ENCODE measurements around the gene MS4A10. TPM values are rescaled to one million over a fixed set of nuclear protein-coding genes. Genes with fewer than 3 reads are reported as not detected.
"Not testable (repeated sequence)": the region's sequence is repeated elsewhere in the genome, so short reads cannot be mapped to it uniquely, and the experiment has no call there.

Gene MS4A10
- total and polyA plus RNA-seq, 2 of the 8 experiments (the other 6 are each of a cell fraction or from before 2014, with no cell fraction given): not detected

- H3K4me3 ChIP-seq (ENCODE audit: extremely low read depth in 1 of 4, insufficient read depth in 2 of 4, low read depth in 3 of 4, low read length in 4 of 4); H3K36me3 ChIP-seq (ENCODE audit: control insufficient read depth in 2 of 4, insufficient read depth in 4 of 4, low read length in 3 of 4); H3K9me3 ChIP-seq (ENCODE audit: insufficient read depth in 2 of 2, low read depth in 1 of 2, low read length in 1 of 2); H2BK20ac ChIP-seq (ENCODE audit: low read length); H2AFZ ChIP-seq (ENCODE audit: low read length); H3K23ac ChIP-seq (ENCODE audit: insufficient read length); H4K91ac ChIP-seq (replicated peaks; ENCODE audit: insufficient read length, low read length); FAIRE-seq; H3K27ac ChIP-seq (ENCODE audit: low read depth, low read length); H2BK5ac ChIP-seq (ENCODE audit: low read depth, low read length); H2BK120ac ChIP-seq (replicated peaks; ENCODE audit: low read depth, low read length); H2BK12ac ChIP-seq (ENCODE audit: low read depth, low read length); H2AK5ac ChIP-seq (ENCODE audit: low read depth, low read length); POLR2A ChIA-PET (ENCODE audit: partially characterized antibody); DNase-seq (ENCODE audit: low read depth in 1 of 2, low spot score in 2 of 2); H3K4me2 ChIP-seq (ENCODE audit: insufficient read depth in 1 of 2, low read depth in 2 of 2, low read length in 2 of 2); H4K5ac ChIP-seq (ENCODE audit: insufficient read length, low read depth, low read length); H3K18ac ChIP-seq (ENCODE audit: extremely low read depth, low read length); H3K14ac ChIP-seq (ENCODE audit: insufficient read length); H3K79me1 ChIP-seq (ENCODE audit: low read depth, low read length); H4K20me1 ChIP-seq (replicated peaks in 1 of 2; ENCODE audit: control insufficient read depth in 1 of 2, insufficient read depth in 2 of 2, low read length in 2 of 2); H3K23me2 ChIP-seq (ENCODE audit: low read depth, low read length); H2BK15ac ChIP-seq (ENCODE audit: low read length); H3K56ac ChIP-seq (replicated peaks; ENCODE audit: insufficient read length, low read depth, low read length); H3K27me3 ChIP-seq (replicated peaks in 1 of 4; ENCODE audit: control insufficient read depth in 3 of 4, extremely low read depth in 1 of 4, insufficient read depth in 3 of 4, low read length in 3 of 4); H3K79me2 ChIP-seq (ENCODE audit: control insufficient read depth in 1 of 2, insufficient read depth in 2 of 2, low read length in 2 of 2); H3K4me1 ChIP-seq (replicated peaks in 1 of 4; ENCODE audit: control insufficient read depth in 3 of 4, insufficient read depth in 4 of 4, low read length in 3 of 4); H3K9ac ChIP-seq (replicated peaks in 1 of 4; ENCODE audit: extremely low read depth in 1 of 4, low read depth in 3 of 4, low read length in 3 of 4); H3K4ac ChIP-seq (replicated peaks; ENCODE audit: insufficient read length, low read depth, low read length); H4K8ac ChIP-seq (ENCODE audit: extremely low read depth, insufficient read depth, low read length): not testable (repeated sequence)
- WGBS, 2 experiments (ENCODE audit: extremely low coverage in 1 of 2, insufficient coverage in 1 of 2, insufficient read length in 1 of 2, insufficient replicate concordance in 2 of 2, low coverage in 1 of 2, low lambda C conversion rate in 2 of 2, missing lambda C conversion rate in 1 of 2): 93% methylated on average over 5 of the region's 5 CpGs; no CpG with 5 or more reads in 1 of the 2 experiments
- CTCF ChIA-PET (ENCODE audit: partially characterized antibody): interaction anchor here (1.3 to 18.0 kb wide), 5 partner anchors 8 to 76 kb away, joined by 4 to 522 read pairs (median 6); partner anchors contain the start of gene PRPF19
Observed at GRCh38 chr11:60823745-60824306, 38.7 kb downstream of the MS4A10 start.

Data from H1 (cell line).